ENCODE measurements around the gene PRKCH.

- TF ChIP-seq CTCF (IDR thresholded peaks at IDR 0.05), result no peak
- no peak for TF ChIP-seq POLR2A (IDR thresholded peaks at IDR 0.05)
Observed at GRCh38 chr14:61551384-61551783, 230.0 kb downstream of the PRKCH start.
